HepG2 (cell line): Measurements from ENCODE around the gene YTHDF1. TPM values are rescaled to one million over a fixed set of nuclear protein-coding genes. Genes with fewer than 3 reads are reported as not detected.

Source experiments
- ATAC-seq: fragments of 200-7000 bp; cut with Tn5 transposase; 3 replicates; pipeline ENCODE4 v1.9.1; 2020; ENCODE audit warnings: mild to moderate bottlenecking, moderate library complexity
- Bru-seq: library from RNA; stranded (reverse); fragments of 400-500 nt; gene quantifications from one replicate; lab custom pipeline; 2021; lab: Mats Ljungman, UMichigan
- BruChase-seq, 2 experiments: library from RNA; stranded (reverse); fragments of 400-500 nt; gene quantifications; one replicate each; lab custom pipeline; 2021; lab: Mats Ljungman, UMichigan
- BruUV-seq: library from RNA; stranded (reverse); fragments of 400-500 nt; replicated peaks from 2 replicates; lab custom pipeline; 2021; lab: Mats Ljungman, UMichigan
- CTCF ChIA-PET: fragments of 300-600 bp; formaldehyde crosslinking; extraction: SDS; loops from one replicate; lab custom pipeline; 2021; ENCODE audit warnings: low total read pairs, inconsistent platforms, low intra/inter-chr PET ratio; lab: Yijun Ruan, JAX
- POLR2A ChIA-PET: fragments of 350-600 bp; sonication (Branson Sonifier 250); formaldehyde crosslinking; loops from one replicate; lab custom pipeline; 2020; ENCODE audit warnings: antibody characterized with exemption, inconsistent platforms; lab: Yijun Ruan, JAX
- DNase-seq: peaks from one replicate; pipeline ENCODE4 v3.0.0-alpha.2; 2015; ENCODE audit warnings: low spot score
- FAIRE-seq: peaks from 3 replicates; lab custom pipeline; 2011; peaks lifted over from hg19 to GRCh38; lab: Jason Lieb, UNC
- H2AFZ ChIP-seq: one replicate; pipeline ENCODE4 v1.6.1; 2011; ENCODE audit warnings: low read length, inconsistent platforms
- H3K27ac ChIP-seq: fragments of 300-600 bp; 3 replicates; pipeline ENCODE4 v1.8.0; 2011; ENCODE audit warnings: mixed run types, mild to moderate bottlenecking, mixed read lengths, low read length, inconsistent platforms; ENCODE audit not compliant: insufficient read depth; ENCODE audit errors: extremely low read length
- H3K27me3 ChIP-seq, 2 experiments: fragments of 200-600 bp in 1 of 2; 2 replicates in 1 of 2; 3 replicates in 1 of 2; pipeline versions ENCODE4 v1.6.0 to v1.8.0; 2011; ENCODE audit warnings: low read length in 2 of 2, mild to moderate bottlenecking in 2 of 2, moderate library complexity in 2 of 2, inconsistent platforms in 1 of 2; ENCODE audit not compliant: insufficient read depth in 2 of 2, control insufficient read depth in 1 of 2
- H3K36me3 ChIP-seq, 2 experiments: fragments of 200-600 bp in 1 of 2; replicated peaks in 1 of 2; 2 replicates in 1 of 2; 3 replicates in 1 of 2; pipeline versions ENCODE4 v1.5.1 to v1.8.0; 2011; ENCODE audit warnings: low read length in 2 of 2, inconsistent platforms in 1 of 2; ENCODE audit not compliant: insufficient read depth in 2 of 2, control insufficient read depth in 1 of 2
- H3K4me1 ChIP-seq: 2 replicates; pipeline ENCODE4 v1.5.1; 2012; ENCODE audit warnings: low read length, inconsistent platforms; ENCODE audit not compliant: insufficient read depth
- H3K4me2 ChIP-seq: 2 replicates; pipeline ENCODE4 v1.6.0; 2011; ENCODE audit warnings: low read depth, low read length, inconsistent platforms
- H3K4me3 ChIP-seq, 3 experiments: fragments of 200-600 bp in 1 of 3; sonication (generic), shearing (Covaris generic) in 1 of 3; replicated peaks in 1 of 3; 2 replicates each; pipeline ENCODE4 v1.5.1; 2011 to 2016; ENCODE audit warnings: low read length in 3 of 3, inconsistent platforms in 2 of 3, low read depth in 2 of 3, mild to moderate bottlenecking in 2 of 3, control low read depth in 1 of 3, mixed read lengths in 1 of 3; ENCODE audit not compliant: insufficient read depth in 1 of 3
- H3K79me2 ChIP-seq: one replicate; pipeline ENCODE4 v1.6.1; 2011; ENCODE audit warnings: low read length, inconsistent platforms; ENCODE audit not compliant: insufficient read depth
- H3K9ac ChIP-seq: 2 replicates; pipeline ENCODE4 v1.6.0; 2011; ENCODE audit warnings: mild to moderate bottlenecking, low read depth, low read length, inconsistent platforms; ENCODE audit not compliant: insufficient read depth
- H3K9me3 ChIP-seq: 2 replicates; pipeline ENCODE4 v1.5.1; 2012; ENCODE audit warnings: mild to moderate bottlenecking, low read length
- H4K20me1 ChIP-seq: 2 replicates; pipeline ENCODE4 v1.6.0; 2011; ENCODE audit warnings: inconsistent platforms, mild to moderate bottlenecking, low read length, moderate library complexity; ENCODE audit not compliant: insufficient read depth
- ADNP ChIP-seq: sonication (generic); formaldehyde crosslinking; IDR thresholded peaks from 2 replicates; pipeline ENCODE4 v1.4.0; 2020; ENCODE audit warnings: missing genetic modification reagents
- DPF2 ChIP-seq: sonication (generic); formaldehyde crosslinking; IDR thresholded peaks from 2 replicates; pipeline ENCODE4 v1.4.0; 2020; ENCODE audit warnings: mild to moderate bottlenecking, low read depth, missing genetic modification reagents, borderline replicate concordance
- MIXL1 ChIP-seq: IDR thresholded peaks from 2 replicates; pipeline ENCODE4 v1.6.1; 2016
- MTA1 ChIP-seq: sonication (generic); formaldehyde crosslinking; IDR thresholded peaks from 2 replicates; pipeline ENCODE4 v1.4.0; 2020; ENCODE audit warnings: missing genetic modification reagents, mild to moderate bottlenecking, borderline replicate concordance
- MXI1 ChIP-seq: IDR thresholded peaks from 3 replicates; pipeline ENCODE4 v1.6.1; 2012; ENCODE audit warnings: low read depth, low read length, inconsistent platforms, borderline replicate concordance
- SP140L ChIP-seq: sonication (generic); formaldehyde crosslinking; IDR thresholded peaks from 2 replicates; pipeline ENCODE4 v1.4.0; 2020; ENCODE audit warnings: missing genetic modification reagents, borderline replicate concordance
- SUZ12 ChIP-seq: fragments of 150-350 bp; IDR thresholded peaks from 2 replicates; pipeline ENCODE4 v1.6.1; 2014; ENCODE audit warnings: low read depth, low read length
- THAP11 ChIP-seq: IDR thresholded peaks from 2 replicates; pipeline ENCODE4 v1.6.1; 2016; ENCODE audit warnings: missing biosample characterization, missing genetic modification reagents
- USF2 ChIP-seq, 2 experiments: sonication (generic) in 1 of 2; formaldehyde crosslinking in 1 of 2; IDR thresholded peaks; 2 replicates each; pipeline versions ENCODE4 v1.5.1 to v1.6.1; 2011 to 2020; ENCODE audit warnings: borderline replicate concordance in 1 of 2, low read depth in 1 of 2, low read length in 1 of 2, mild to moderate bottlenecking in 1 of 2, missing genetic modification reagents in 1 of 2, moderate library complexity in 1 of 2
- ZNF230 ChIP-seq: sonication (generic); formaldehyde crosslinking; IDR thresholded peaks from 2 replicates; pipeline ENCODE4 v1.4.0; 2020; ENCODE audit warnings: mild to moderate bottlenecking, missing genetic modification reagents
- ZNF484 ChIP-seq: sonication (generic); formaldehyde crosslinking; IDR thresholded peaks from 2 replicates; pipeline ENCODE4 v1.5.1; 2020; ENCODE audit warnings: mild to moderate bottlenecking, low read depth, missing genetic modification reagents, borderline replicate concordance
- ZNF543 ChIP-seq: sonication (generic); formaldehyde crosslinking; IDR thresholded peaks from 2 replicates; pipeline ENCODE4 v1.4.0; 2020; ENCODE audit warnings: mild to moderate bottlenecking, missing genetic modification reagents
- ZNF773 ChIP-seq: sonication (generic); formaldehyde crosslinking; IDR thresholded peaks from 2 replicates; pipeline ENCODE4 v1.4.0; 2020; ENCODE audit warnings: missing genetic modification reagents, borderline replicate concordance
- WGBS: methylation state at CpG from one replicate; pipeline ENCODE4 v1.1.6; 2017; ENCODE audit warnings: low lambda C conversion rate; 5-methylcytosine and 5-hydroxymethylcytosine counted together
- in situ Hi-C: cut with HindIII; loops from 2 replicates; pipeline ENCODE4 v1.10.0; 2017; ENCODE audit warnings: low pct_unique_long_range_greater_than_20kb; ENCODE audit not compliant: extremely low pct_ligation_motif_present
- intact Hi-C: fragments of 100-400 bp; cut with micrococcal nuclease; formaldehyde crosslinking; loops from one replicate; pipeline ENCODE4 v1.10.0; 2022; ENCODE audit not compliant: unreplicated experiment
- long read RNA-seq, 2 experiments: library from RNA in 1 of 2; library from polyadenylated mRNA in 1 of 2; stranded (forward) in 1 of 2; unstranded in 1 of 2; transcript quantifications; one replicate each; pipeline ENCODE4 v2.0.0, GENCODE V29; 2019 to 2022
- polyA minus RNA-seq, 3 experiments: library from RNA; depleted of rRNA, polyadenylated mRNA; stranded (reverse); fragments of >200 nt; gene quantifications; 2 replicates each; pipeline ENCODE4 v1.2.3, GENCODE V29; 2011; ENCODE audit warnings: low replicate concordance in 1 of 3
- polyA plus RNA-seq, 8 experiments: library from polyadenylated mRNA; depleted of rRNA in 3 of 8; stranded (reverse) in 7 of 8; unstranded in 1 of 8; fragments of >200 nt; fragmentation: Illumina TruSeq in 4 of 8; extraction: Trizol in 4 of 8; gene quantifications; 2 replicates each; pipeline versions ENCODE4 v1.2.1 to v1.2.3, GENCODE V29; 2011 to 2016; ENCODE audit warnings: low read depth in 4 of 8, missing spikeins in 1 of 8, mixed read lengths in 1 of 8; ENCODE audit not compliant: insufficient read depth in 1 of 8
- total RNA-seq, 5 experiments: library from RNA; depleted of rRNA; stranded (reverse); fragments of >200 nt; fragmentation: Illumina TruSeq; extraction: Trizol; gene quantifications; 2 replicates each; pipeline ENCODE4 v1.2.3, GENCODE V29; 2016; ENCODE audit warnings: low read depth in 1 of 5

The YTHDF1 gene
- total RNA-seq (2016; rRNA removed; fragmentation: Illumina TruSeq; extraction: Trizol), result 37.7 and 39.8 TPM in 2 replicates
- 15.1 and 15.2 TPM in 2 replicates for total RNA-seq (2016; cell fraction: cytosol; rRNA removed; fragmentation: Illumina TruSeq; extraction: Trizol; ENCODE audit: low read depth)
- total RNA-seq (2016; cell fraction: insoluble cytoplasmic fraction; rRNA removed; fragmentation: Illumina TruSeq; extraction: Trizol), result 35.8 and 37.7 TPM in 2 replicates
- total RNA-seq (2016; cell fraction: membrane; rRNA removed; fragmentation: Illumina TruSeq; extraction: Trizol), result 41.8 and 42.4 TPM in 2 replicates
- total RNA-seq (2016; cell fraction: nucleus; rRNA removed; fragmentation: Illumina TruSeq; extraction: Trizol), result 28.2 and 31.2 TPM in 2 replicates
- 34.5 and 36.4 TPM in 2 replicates for polyA plus RNA-seq (2011; rRNA removed)
- polyA plus RNA-seq (2011; cell fraction: cytosol; rRNA removed), result 27.2 and 28.5 TPM in 2 replicates
- 36.7 and 41.9 TPM in 2 replicates for polyA plus RNA-seq (2011; cell fraction: nucleus; rRNA removed)
- polyA plus RNA-seq (2012), result 36.8 and 38.5 TPM in 2 replicates
- 9.5 and 11.3 TPM in 2 replicates for polyA plus RNA-seq (2016; cell fraction: cytosol; fragmentation: Illumina TruSeq; extraction: Trizol; ENCODE audit: low read depth)
- 51.6 and 60.0 TPM in 2 replicates for polyA plus RNA-seq (2016; cell fraction: insoluble cytoplasmic fraction; fragmentation: Illumina TruSeq; extraction: Trizol; ENCODE audit: low read depth)
- polyA plus RNA-seq (2016; cell fraction: membrane; fragmentation: Illumina TruSeq; extraction: Trizol; ENCODE audit: low read depth), result 29.6 and 31.9 TPM in 2 replicates
- polyA plus RNA-seq (2016; cell fraction: nucleus; fragmentation: Illumina TruSeq; extraction: Trizol; ENCODE audit: insufficient read depth, low read depth), result 75.9 and 78.1 TPM in 2 replicates
- 40.3 and 47.9 TPM in 2 replicates for polyA minus RNA-seq (2011; rRNA and poly(A)+ RNA removed; ENCODE audit: low replicate concordance)
- 30.1 and 32.4 TPM in 2 replicates for polyA minus RNA-seq (2011; cell fraction: cytosol; rRNA and poly(A)+ RNA removed)
- 17.8 and 21.1 TPM in 2 replicates for polyA minus RNA-seq (2011; cell fraction: nucleus; rRNA and poly(A)+ RNA removed)
- percentile 95 among the genes with signal in this experiment for Bru-seq, nascent RNA
- BruChase-seq, experiment 1, labeled RNA remaining after a 6-hour chase, result percentile 96 among the genes with signal in this experiment
- percentile 97 among the genes with signal in this experiment for BruChase-seq, experiment 2, labeled RNA remaining after a 2-hour chase
- long read RNA-seq, experiment 1, partial matches to known transcripts, result 15 of 16 reads
- long read RNA-seq, experiment 1, other reads (novel, unspliced or antisense), result 1 of 16 reads
- long read RNA-seq, experiment 2, transcript YTHDF1-202 (5 exons, 3,301 nt), result major isoform, 22 of 161 reads
- long read RNA-seq, experiment 2, partial matches to known transcripts, result 9 of 161 reads
- long read RNA-seq, experiment 2, other reads (novel, unspliced or antisense), result 130 of 161 reads

DNA sequence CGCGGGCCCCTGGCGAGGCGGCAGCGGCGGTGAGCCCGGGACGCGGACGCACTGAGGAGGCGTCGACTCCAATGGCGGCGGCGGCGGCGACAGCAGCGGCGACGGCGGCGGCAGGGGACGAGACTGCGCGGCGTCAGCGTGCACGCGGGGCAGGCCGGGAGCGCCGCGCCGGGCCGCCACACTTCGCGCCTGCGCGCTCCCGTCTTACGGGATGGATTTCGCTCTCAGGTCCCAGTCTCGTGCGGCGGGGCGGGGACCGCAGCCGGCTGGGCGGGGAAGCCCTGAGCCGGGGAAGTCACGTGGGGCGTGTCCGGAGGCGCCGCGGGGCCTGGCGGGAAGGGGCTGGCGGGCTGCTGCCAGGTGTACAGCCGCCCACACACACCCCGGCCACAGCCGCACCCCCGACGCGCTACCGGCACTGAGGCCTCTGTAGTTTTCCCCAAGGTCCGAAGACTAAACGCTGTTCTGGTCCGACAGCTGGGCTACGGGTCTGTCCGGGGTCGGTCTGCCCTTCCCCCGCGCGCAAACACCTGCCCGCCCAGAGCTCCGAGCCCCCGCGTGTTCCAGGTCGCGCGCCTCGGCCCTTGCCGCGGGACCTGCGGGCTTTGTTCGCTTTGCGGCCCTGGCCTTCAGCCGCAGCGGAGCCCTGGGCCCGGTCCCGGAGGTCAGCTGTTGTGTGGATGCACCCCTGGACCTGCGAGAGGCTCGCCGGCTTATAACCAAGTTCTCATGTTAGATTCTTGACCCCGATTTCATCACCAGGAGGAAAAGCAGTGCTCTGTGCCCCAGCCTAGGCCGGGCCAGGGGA is at the start of gene YTHDF1:
TSS of gene YTHDF1 (minus strand) at position 91 of the 808 bp plus-strand sequence. CDS start 239 bp downstream, outside the sequence.
- Histone ChIP-seq H3K9me3 (no peaks in the 10 kb centered on the region), H3K4me3 (peak within 1 kb of the TSS; percentile 74 to 97 (median 80)), H3K4me2 (peak within 1 kb of the TSS; percentile 84), H3K4me1 (peaks cover 60% of the 10 kb centered on the region), H4K20me1 (peaks cover 40% of the 10 kb centered on the region), H3K9ac (peak within 1 kb of the TSS; percentile 97), H3K27me3 (peaks cover 19 to 38% of the 10 kb centered on the region in 2 experiments; a peak in 4 of 5 replicates), H3K27ac (peak within 1 kb of the TSS; percentile 70), H2AFZ (no peak within 1 kb of the TSS), H3K36me3 (peaks cover 18 to 37% of the 10 kb centered on the region in 2 experiments), H3K79me2 (peaks cover 43% of the 10 kb centered on the region)
- ATAC-seq, result peak; percentile 88
- peak; percentile 79 for FAIRE-seq
- under 1% methylated on average over 33 of the region's 96 CpGs for WGBS
- BruUV-seq, result TSS peak; percentile 88
- ChIA-PET CTCF (interaction anchor here (2.8 kb wide), 1 partner anchor 33 kb away, joined by 18 read pairs; no protein-coding TSS in a partner anchor), POLR2A (interaction anchor here (0.8 to 1.8 kb wide), 4 partner anchors 8 to 426 kb away, joined by 3 to 4 read pairs (median 4); partner anchors contain the start of gene BIRC7)
- peak; percentile 96 for DNase-seq
- in situ Hi-C loops (no loop called here), intact Hi-C loops (loop anchor here (5.0 kb wide), 1 partner anchor 34 kb away; no protein-coding TSS in a partner anchor)
- peak; percentile 87; the same call in 1 of the 2 replicates for TF ChIP-seq ZNF773 (CRISPR knock-in tag)
- peak; percentile 98 for TF ChIP-seq ZNF230
- peak; percentile 98 for TF ChIP-seq ZNF543
- peak; percentile 95 for TF ChIP-seq MTA1
- TF ChIP-seq ZNF484 (CRISPR knock-in tag), result peak; percentile 76; the same call in 1 of the 2 replicates
- TF ChIP-seq SUZ12, result 0 out of 2 replicates have a peak, but pooled peaks have one; percentile 32
- TF ChIP-seq ADNP (CRISPR knock-in tag), result no peak
- peak; percentile 65; the same call in 1 of the 2 replicates for TF ChIP-seq DPF2 (CRISPR knock-in tag)
- TF ChIP-seq MXI1, result peak; percentile 100
- peak; percentile 58 for TF ChIP-seq MIXL1 (CRISPR knock-in tag)
- no peak for TF ChIP-seq SP140L (CRISPR knock-in tag)
- peak; percentile 89 for TF ChIP-seq THAP11 (CRISPR knock-in tag)
- TF ChIP-seq USF2 (IDR thresholded peaks at IDR 0.05; ENCODE audit: low read depth, low read length), result peak; percentile 95
- peak; percentile 94; the same call in 1 of the 2 replicates for TF ChIP-seq USF2 (CRISPR knock-in tag; IDR thresholded peaks at IDR 0.05; ENCODE audit: borderline replicate concordance)
